AML-193 (cell line): ENCODE measurements around the gene DACH1.
"Not testable (repeated sequence)": the region's sequence is repeated elsewhere in the genome, so short reads cannot be mapped to it uniquely, and the experiment has no call there.

Source experiments
- DNase-seq, 2 experiments: peaks; one replicate each; lab custom pipeline; 2025; lab: John Stamatoyannopoulos, UW

DACH1 gene

GRCh38 chr13:71867131-71867814 is at the start of gene DACH1:
Gene DACH1 (minus strand): TSS chr13:71867204.
- peak; percentile 99 for DNase-seq

DNA sequence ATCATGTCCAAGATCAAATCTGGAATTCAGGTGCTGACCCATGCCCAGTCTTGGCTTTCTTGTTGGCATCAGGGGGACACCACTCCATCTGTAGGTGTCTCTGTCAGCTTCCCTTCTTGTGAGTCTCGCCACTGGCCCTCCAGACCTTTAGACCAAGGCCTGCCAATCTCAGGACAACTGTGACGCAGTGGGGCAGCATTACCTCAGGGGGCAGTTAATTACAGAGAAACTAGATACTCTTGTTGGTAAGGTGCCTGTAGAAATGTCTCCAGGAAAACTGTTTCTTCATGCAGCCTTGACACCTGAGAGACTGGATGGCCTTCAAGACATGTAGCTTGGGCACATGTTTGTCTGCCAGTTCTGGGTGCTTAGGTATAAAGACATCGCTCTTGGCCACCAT is 46.7 kb upstream of the DACH1 start:
- no peak for DNase-seq

DNA sequence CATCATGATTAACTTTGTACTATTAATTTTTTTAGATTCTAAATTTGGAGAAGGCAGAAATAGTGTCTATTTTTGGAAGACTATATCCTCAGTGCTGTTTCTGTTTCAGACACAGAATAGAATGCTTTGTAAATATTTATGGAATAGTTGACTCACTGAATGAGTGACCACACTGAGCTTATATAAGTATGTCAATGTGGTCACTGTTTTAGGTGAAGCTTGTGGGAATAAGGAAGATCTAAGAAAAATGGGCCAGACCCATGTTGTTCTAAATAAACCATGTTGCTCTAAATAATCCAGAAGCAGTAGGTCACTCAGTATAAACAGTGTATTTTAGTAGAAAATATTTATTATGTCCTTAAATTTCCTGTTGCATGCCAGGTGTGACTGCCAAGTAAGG is 45.5 kb upstream of the DACH1 start:
- DNase-seq = no peak

DNA sequence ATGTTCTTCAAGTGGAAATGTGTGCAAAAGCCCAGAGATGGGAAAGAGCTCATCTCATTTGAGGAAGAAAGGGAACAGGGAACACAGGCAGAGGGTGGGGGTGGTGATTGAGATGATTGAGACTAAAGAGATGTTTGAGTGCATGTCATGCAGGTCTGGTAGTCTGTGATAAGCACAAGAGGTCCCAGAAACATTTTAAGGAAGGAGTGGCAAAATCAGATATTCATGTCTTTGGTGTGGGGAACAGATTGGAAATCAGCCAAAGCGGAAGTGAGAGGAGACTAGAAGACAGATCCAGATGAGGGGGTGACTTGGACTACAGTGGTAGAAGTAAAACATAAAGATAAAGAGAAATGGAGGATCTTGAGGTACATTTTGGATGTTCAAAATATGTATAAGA is 39.4 kb upstream of the DACH1 start:
- DNase-seq = no peak

GRCh38 chr13:71902676-71903075 is 35.7 kb upstream of the DACH1 start:
- DNase-seq = no peak

GRCh38 chr13:71893506-71893905 is 26.5 kb upstream of the DACH1 start:
- DNase-seq = not testable (repeated sequence)

GRCh38 chr13:71886880-71887279 is 19.9 kb upstream of the DACH1 start:
- no peak for DNase-seq

DNA sequence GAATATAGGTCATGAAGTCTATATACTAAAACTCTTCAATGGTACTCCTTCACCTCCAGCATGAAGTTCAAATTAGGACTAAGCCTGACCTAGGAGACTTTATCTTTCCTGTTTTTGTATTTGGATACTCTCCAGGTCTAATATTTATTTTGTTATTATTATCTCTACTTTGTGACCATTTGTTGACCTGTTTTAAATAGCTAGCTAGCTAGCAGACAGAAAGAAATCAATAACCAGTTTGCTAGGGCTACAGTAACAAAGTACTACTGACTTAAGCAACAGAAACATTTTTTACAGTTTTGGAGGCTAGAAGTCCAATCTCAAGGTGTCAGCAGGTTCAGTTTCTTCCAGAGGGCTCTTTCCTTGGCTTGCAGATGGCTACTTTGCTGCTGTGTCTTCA is 15.1 kb upstream of the DACH1 start:
- no peak for DNase-seq

DNA sequence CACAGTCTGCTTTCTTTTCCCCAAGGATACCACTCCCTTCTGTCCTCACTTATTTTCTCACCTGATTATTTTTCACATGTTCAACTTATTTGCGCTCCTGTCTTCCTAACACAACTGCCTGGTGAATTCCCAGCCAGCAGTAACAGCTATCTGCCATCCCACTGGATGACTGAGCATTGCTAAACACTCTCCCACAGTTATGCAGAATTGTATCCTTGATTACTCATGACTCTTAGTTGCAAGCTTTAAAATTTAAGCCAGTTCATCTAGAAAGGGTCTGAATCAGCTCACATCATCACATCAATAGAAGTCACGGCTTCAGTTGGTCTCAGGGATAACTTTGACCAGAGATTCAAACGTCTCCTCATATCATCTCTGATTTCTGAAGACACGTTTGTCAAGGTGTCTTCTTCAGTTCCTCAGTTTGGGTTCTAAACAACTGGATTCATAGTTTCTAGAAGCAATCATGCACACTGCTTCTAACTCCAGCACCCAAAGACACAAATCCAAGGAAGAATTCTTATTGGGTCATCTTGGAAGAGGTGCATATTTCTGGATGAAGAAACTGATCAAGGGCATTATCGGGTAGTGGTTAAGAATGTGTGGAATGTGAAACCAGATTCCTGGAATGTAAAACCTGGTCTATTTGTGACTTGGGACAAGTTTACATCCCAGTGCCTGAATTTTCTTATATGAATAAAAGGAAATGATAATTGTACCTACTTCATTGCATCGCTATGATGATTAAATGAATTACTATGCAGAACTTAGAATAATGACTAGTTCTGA is 13.9 kb upstream of the DACH1 start:
- no peak for DNase-seq

- no peak for DNase-seq
Observed at GRCh38 chr13:71879808-71880344, 12.9 kb upstream of the DACH1 start.

- DNase-seq = peak; percentile 82 to 90
Observed at GRCh38 chr13:71879129-71879535, 12.1 kb upstream of the DACH1 start.

DNA sequence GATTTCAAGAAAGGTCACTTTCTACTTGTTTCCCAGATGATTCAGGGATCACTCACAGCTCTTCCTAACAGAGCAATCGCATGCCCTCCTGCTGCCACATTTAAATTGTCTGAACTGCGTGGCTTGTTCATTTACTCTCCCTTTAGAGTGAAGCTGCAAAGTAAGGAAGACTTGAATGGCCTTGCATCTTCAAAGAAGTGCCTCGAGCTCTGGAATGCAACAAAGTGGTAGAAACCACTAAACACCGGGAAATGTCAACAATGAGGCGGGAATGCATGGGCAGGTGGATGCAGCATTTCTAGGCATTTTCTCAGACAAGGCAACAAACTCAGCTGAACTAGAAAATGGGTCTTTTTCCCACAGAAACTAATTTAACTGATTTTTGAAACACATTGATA is 10.3 kb upstream of the DACH1 start:
- DNase-seq = no peak

- peak in 1 of 2 experiments; percentile 21 for DNase-seq
Observed at GRCh38 chr13:71876648-71877255, 9.7 kb upstream of the DACH1 start.

DNA sequence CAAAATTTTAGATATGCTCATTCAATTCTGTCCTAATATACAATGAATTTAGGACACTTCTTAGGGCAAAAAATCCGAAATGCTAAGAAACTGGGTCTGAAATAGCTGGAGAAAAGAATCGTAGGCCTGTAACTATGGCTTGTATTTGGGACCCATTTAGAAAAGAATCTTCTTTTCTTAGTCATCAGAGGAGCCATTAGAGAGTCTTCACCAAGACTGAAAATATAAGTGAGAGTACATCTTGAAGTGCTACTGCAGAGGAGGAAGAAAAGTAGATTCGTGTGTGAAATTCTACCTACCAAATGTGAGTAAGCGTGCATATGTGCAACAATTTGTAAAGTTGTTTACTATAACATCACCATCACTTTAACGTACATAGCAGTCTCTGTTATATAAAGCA is 8.8 kb upstream of the DACH1 start:
- no peak for DNase-seq

DNA sequence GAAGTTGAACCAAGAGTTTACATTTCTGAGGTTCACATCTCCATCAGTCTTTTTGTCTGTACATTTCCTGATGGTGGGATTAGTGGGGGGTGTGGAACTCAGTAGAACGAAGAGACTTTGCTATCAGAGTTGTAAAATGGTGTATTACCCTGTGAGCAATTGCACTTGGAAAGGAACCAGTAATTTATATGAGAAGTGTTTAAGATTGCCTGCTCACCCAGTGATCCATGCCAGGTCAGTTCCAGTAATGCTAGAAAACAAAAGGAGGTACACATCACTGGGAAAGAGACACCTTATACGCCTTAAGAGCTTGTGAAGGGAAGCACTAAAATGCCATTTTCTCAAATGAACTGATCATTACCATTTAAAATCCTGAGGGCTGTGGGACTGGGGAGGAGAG is 7.5 kb upstream of the DACH1 start:
- DNase-seq = no peak

DNA sequence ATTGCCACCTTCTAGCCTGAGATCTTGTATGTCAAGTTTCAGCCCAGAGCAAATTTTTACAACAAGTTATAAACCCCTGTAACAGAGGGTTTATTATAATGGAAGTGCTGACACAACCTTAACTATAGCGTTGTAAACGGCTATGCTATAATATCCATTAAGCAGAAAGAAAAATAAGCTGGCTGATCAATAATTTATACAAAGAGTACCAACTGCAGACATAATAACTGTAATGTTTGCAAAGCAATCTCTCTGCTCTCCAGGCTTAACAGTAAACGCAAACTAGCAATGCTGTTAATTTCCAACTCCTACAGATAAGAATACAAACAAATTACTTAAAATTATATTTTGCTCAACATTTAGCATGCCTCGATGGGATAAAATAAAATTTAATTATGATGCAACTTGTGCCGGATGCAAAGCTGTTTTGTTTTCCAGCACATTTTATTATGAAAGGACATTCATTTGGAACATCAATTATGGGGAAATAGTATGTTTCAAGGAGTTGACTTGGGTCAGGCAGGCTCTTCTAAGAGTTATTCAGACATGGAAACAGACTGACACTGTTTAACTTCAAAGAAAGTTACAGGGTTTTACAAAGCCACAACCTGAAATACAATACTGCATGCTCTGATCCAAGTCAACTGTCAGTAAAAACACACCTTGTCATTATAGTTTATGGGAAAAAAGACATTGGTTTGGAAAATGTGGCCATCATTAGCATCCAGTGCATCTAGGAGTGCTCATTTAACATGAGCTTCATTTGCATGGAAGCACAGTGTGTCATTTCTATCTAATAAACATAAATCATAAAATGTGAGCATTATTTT is 6.6 kb upstream of the DACH1 start:
- no peak for DNase-seq

DNA sequence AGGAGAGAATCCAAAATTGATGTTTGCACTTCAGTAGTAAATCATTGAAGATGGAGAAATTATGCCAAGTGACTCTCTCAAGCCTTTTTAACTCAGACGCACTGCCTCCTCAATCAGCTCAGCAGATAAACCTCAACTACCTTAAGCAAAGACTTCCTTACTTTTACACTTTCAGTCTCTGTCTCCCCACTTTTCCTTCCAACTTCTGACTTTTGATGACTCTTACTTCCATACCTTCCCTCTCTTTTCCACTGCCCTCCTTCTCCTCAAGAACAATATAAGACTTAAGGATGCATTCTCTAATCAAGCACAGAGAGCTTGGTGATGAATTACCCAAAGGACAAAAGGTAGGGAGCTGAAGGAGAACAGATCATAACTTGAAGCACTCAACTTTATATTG is 4.8 kb upstream of the DACH1 start:
- no peak for DNase-seq

GRCh38 chr13:71871176-71871754 is 4.3 kb upstream of the DACH1 start:
- no peak for DNase-seq

DNA sequence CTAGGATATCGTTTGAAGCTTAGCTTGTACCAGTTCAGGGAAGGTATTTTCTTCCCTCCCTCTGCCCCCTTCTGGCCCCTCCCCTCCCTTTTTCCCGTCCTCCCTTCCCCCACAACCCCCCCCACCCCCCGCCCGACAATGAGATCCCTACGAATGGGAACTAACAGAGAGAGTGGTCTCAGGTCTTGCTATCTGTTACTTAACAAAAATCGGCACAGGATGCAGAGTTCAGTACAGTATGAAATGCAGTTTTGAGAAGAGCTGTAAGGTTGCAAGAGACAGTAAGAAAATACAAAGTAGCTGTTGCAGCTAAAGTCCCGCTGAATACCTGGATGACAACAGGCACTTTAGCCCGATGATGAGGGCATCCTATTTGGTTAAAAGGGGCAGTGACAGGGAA is 3.1 kb upstream of the DACH1 start:
- DNase-seq = no peak

DNA sequence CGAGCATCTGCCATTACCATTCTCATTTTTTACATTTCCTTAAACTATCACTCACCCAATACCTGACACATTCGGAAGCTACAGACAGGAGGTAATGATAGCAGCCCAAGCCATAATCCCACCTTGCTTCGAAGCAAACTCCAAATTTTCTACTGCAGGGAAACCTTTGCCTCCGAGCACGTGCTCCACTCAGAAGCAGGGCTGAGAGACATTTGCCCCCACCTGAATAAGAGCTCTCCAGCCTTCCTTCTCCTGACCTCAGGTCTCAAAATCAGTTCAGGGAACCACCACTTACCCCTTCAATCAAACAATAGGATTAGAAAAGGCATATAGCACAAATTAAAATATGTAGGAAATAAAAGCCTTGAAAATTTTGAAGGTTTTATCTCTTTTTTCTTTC is 2.3 kb upstream of the DACH1 start:
- DNase-seq = no peak

DNA sequence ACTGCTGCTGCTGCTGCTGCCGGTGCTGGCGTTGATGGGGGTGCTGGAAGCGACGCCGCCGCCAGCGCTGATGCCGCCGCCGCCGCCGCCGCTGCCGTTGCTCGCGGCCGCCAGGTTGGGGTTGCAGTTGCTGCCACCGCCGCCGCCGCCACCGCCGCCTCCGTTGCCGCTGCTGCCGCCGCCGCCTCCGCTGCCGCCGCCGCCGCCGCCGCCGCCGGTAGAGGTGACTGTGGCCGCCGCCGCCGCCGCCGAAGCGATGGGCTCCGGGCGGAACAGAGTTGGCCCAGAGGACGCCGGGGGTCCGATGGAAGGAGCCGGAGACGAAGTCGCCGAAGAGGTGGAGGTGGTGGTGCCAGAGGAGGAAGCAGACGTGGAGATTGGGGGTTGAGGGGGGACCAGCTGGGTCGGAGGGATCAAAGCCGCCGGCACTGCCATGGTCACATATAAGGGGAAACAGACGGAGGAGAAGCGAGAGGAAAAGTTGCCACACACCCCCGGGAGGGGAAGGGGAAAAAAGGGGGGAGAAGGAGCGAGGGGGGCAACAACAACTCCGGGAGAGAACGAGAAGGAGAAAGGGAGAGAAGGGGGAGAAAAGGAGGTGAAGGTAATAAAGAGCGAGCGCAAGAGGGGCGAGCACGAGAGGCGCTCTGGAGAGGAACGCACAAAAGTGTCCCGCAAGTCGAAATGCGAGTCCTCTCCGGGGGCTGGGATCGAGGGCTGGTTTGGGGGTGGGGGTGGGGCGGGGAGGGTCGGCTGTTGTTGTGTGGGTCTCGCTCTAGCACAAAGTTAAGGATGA is 471 bp downstream of the DACH1 start:
- DNase-seq = peak; percentile 53 to 69
